ENCODE measurements around the gene APP.
"Not testable (repeated sequence)": the region's sequence is repeated elsewhere in the genome, so short reads cannot be mapped to it uniquely, and the experiment has no call there.

The APP gene

GRCh38 chr21:25925936-25926335 is 244.6 kb downstream of the APP start:
- no peaks in the 10 kb centered on the region for H3K9me3 ChIP-seq (ENCODE audit: low read length)
- no peak overlapping the region for H3K4me2 ChIP-seq (ENCODE audit: low read length)
- no peaks in the 10 kb centered on the region for H3K4me1 ChIP-seq (ENCODE audit: insufficient read depth, low read length, severe bottlenecking)
- no peaks in the 10 kb centered on the region for H3F3A ChIP-seq (ENCODE audit: insufficient read depth, low read length)
- no peak overlapping the region for H2AFZ ChIP-seq (ENCODE audit: low read length)
- no peak overlapping the region for H3K27ac ChIP-seq (ENCODE audit: low read depth, low read length, poor library complexity, severe bottlenecking)
- H3K9ac ChIP-seq (ENCODE audit: low read length): no peak overlapping the region
- H4K20me1 ChIP-seq (ENCODE audit: insufficient read depth, low read length): no peaks in the 10 kb centered on the region
- no peaks in the 10 kb centered on the region for H3K27me3 ChIP-seq (ENCODE audit: insufficient read depth, low read length)
- no peaks in the 10 kb centered on the region for H3K9me2 ChIP-seq (ENCODE audit: low read depth, low read length)
- H3K4me3 ChIP-seq (ENCODE audit: low read depth, low read length, poor library complexity, severe bottlenecking): no peak overlapping the region
- no peak for TF ChIP-seq EZH2 (IDR thresholded peaks at IDR 0.05; ENCODE audit: borderline replicate concordance, low read length)
- no peak for TF ChIP-seq CTCF (IDR thresholded peaks at IDR 0.05; ENCODE audit: low read length)
- no peaks in the 10 kb centered on the region for H3K79me2 ChIP-seq (ENCODE audit: insufficient read depth, low read length)
- H3K36me3 ChIP-seq (ENCODE audit: insufficient read depth, low read length): no peaks in the 10 kb centered on the region

- Histone ChIP-seq H2AFZ (ENCODE audit: low read length) (no peak overlapping the region), H3K4me2 (ENCODE audit: low read length) (no peak overlapping the region), H3F3A (ENCODE audit: insufficient read depth, low read length) (no peaks in the 10 kb centered on the region), H3K9me3 (ENCODE audit: low read length) (no peaks in the 10 kb centered on the region), H3K27ac (ENCODE audit: low read depth, low read length, poor library complexity, severe bottlenecking) (no peak overlapping the region), H3K79me2 (ENCODE audit: insufficient read depth, low read length) (no peaks in the 10 kb centered on the region), H3K4me1 (ENCODE audit: insufficient read depth, low read length, severe bottlenecking) (no peaks in the 10 kb centered on the region), H3K36me3 (ENCODE audit: insufficient read depth, low read length) (no peaks in the 10 kb centered on the region), H3K9ac (ENCODE audit: low read length) (no peak overlapping the region), H3K9me2 (ENCODE audit: low read depth, low read length) (no peaks in the 10 kb centered on the region), H3K4me3 (ENCODE audit: low read depth, low read length, poor library complexity, severe bottlenecking) (no peak overlapping the region), H3K27me3 (ENCODE audit: insufficient read depth, low read length) (no peaks in the 10 kb centered on the region), H4K20me1 (ENCODE audit: insufficient read depth, low read length) (no peaks in the 10 kb centered on the region)
- TF ChIP-seq CTCF (IDR thresholded peaks at IDR 0.05; ENCODE audit: low read length) (no peak), EZH2 (IDR thresholded peaks at IDR 0.05; ENCODE audit: borderline replicate concordance, low read length) (no peak)
Observed at GRCh38 chr21:25925064-25925800, 245.3 kb downstream of the APP start.

GRCh38 chr21:25918152-25918551 is 252.4 kb downstream of the APP start:
- H3K4me2 ChIP-seq (ENCODE audit: low read length); H3K27ac ChIP-seq (ENCODE audit: low read depth, low read length, poor library complexity, severe bottlenecking); H4K20me1 ChIP-seq (ENCODE audit: insufficient read depth, low read length); H3K4me3 ChIP-seq (ENCODE audit: low read depth, low read length, poor library complexity, severe bottlenecking); H3K36me3 ChIP-seq (ENCODE audit: insufficient read depth, low read length); H2AFZ ChIP-seq (ENCODE audit: low read length); H3K4me1 ChIP-seq (ENCODE audit: insufficient read depth, low read length, severe bottlenecking); H3K9me2 ChIP-seq (ENCODE audit: low read depth, low read length); H3K79me2 ChIP-seq (ENCODE audit: insufficient read depth, low read length); H3K9ac ChIP-seq (ENCODE audit: low read length); H3K27me3 ChIP-seq (ENCODE audit: insufficient read depth, low read length); H3K9me3 ChIP-seq (ENCODE audit: low read length); H3F3A ChIP-seq (ENCODE audit: insufficient read depth, low read length): not testable (repeated sequence)

- Histone ChIP-seq H3K4me3 (ENCODE audit: low read depth, low read length, poor library complexity, severe bottlenecking) (no peak overlapping the region), H3F3A (ENCODE audit: insufficient read depth, low read length) (no peaks in the 10 kb centered on the region), H3K4me2 (ENCODE audit: low read length) (no peak overlapping the region), H4K20me1 (ENCODE audit: insufficient read depth, low read length) (no peaks in the 10 kb centered on the region), H3K4me1 (ENCODE audit: insufficient read depth, low read length, severe bottlenecking) (peaks cover 25% of the 10 kb centered on the region), H3K9me3 (ENCODE audit: low read length) (no peaks in the 10 kb centered on the region), H3K36me3 (ENCODE audit: insufficient read depth, low read length) (no peaks in the 10 kb centered on the region), H2AFZ (ENCODE audit: low read length) (no peak overlapping the region), H3K79me2 (ENCODE audit: insufficient read depth, low read length) (no peaks in the 10 kb centered on the region), H3K9me2 (ENCODE audit: low read depth, low read length) (no peaks in the 10 kb centered on the region), H3K27ac (ENCODE audit: low read depth, low read length, poor library complexity, severe bottlenecking) (no peak overlapping the region), H3K27me3 (ENCODE audit: insufficient read depth, low read length) (no peaks in the 10 kb centered on the region), H3K9ac (ENCODE audit: low read length) (no peak overlapping the region)
- no peak for TF ChIP-seq CTCF (IDR thresholded peaks at IDR 0.05; ENCODE audit: low read length)
- TF ChIP-seq EZH2 (IDR thresholded peaks at IDR 0.05; ENCODE audit: borderline replicate concordance, low read length): no peak
Observed at GRCh38 chr21:25916226-25916625, 254.3 kb downstream of the APP start.
